Naive thymus-derived CD8-positive, alpha-beta T cell (primary cell): ENCODE data around the gene TMEFF1. TPM values are rescaled to one million over a fixed set of nuclear protein-coding genes. Genes with fewer than 3 reads are reported as not detected.

Experiments used
- ATAC-seq, 2 donors: fragments of 150-1000 bp; cut with Tn5 transposase in 1 of 2; sonication (Bioruptor Pico), chemical (Tn5 transposase) in 1 of 2; 1 replicate in 1 of 2; 2 replicates in 1 of 2; pipeline ENCODE4 v1.10.0; 2021; ENCODE audit warnings: mild to moderate bottlenecking in 2 of 2, moderate library complexity in 2 of 2
- POLR2A ChIA-PET: fragments of 350-600 bp; sonication (Branson Sonifier 250); formaldehyde crosslinking; loops from one replicate; lab custom pipeline; 2021; ENCODE audit warnings: antibody characterized with exemption; lab: Charles Lee
- DNase-seq, 10 donors: peaks; one replicate each; pipeline versions ENCODE4 v3.0.0 to v3.0.0-alpha.2; 2020 to 2022
- H3K27ac Mint-ChIP-seq, 10 donors: one replicate each; pipeline ENCODE4 v1.8.0; 2020 to 2022; ENCODE audit warnings: mild to moderate bottlenecking in 10 of 10, mixed read lengths in 10 of 10, moderate library complexity in 4 of 10, inconsistent platforms in 1 of 10
- H3K27me3 Mint-ChIP-seq, 5 donors: one replicate each; pipeline ENCODE4 v1.8.0; 2021 to 2022; ENCODE audit warnings: mixed read lengths in 5 of 5
- H3K36me3 Mint-ChIP-seq, 3 donors: one replicate each; pipeline ENCODE4 v1.8.0; 2020 to 2022; ENCODE audit warnings: mixed read lengths in 3 of 3, mild to moderate bottlenecking in 2 of 3, inconsistent platforms in 1 of 3
- H3K4me1 Mint-ChIP-seq, 4 donors: one replicate each; pipeline ENCODE4 v1.8.0; 2021 to 2022; ENCODE audit warnings: mixed read lengths in 4 of 4
- H3K4me3 Mint-ChIP-seq, 10 donors: one replicate each; pipeline ENCODE4 v1.8.0; 2020 to 2022; ENCODE audit warnings: mild to moderate bottlenecking in 10 of 10, mixed read lengths in 10 of 10, moderate library complexity in 6 of 10, inconsistent platforms in 1 of 10
- H3K9me3 Mint-ChIP-seq, 9 donors: one replicate each; pipeline ENCODE4 v1.8.0; 2020 to 2022; ENCODE audit warnings: mixed read lengths in 9 of 9, mild to moderate bottlenecking in 3 of 9, inconsistent platforms in 1 of 9, moderate library complexity in 1 of 9
- polyA plus RNA-seq, 3 donors: library from polyadenylated mRNA; unstranded; fragments of 300-500 nt; fragmentation: Illumina TruSeq; gene quantifications; one replicate each; pipeline ENCODE4 v1.2.3, GENCODE V29; 2021
- total RNA-seq, 8 experiments: library from RNA in 2 of 8; stranded (reverse) in 2 of 8; gene quantifications; one replicate each; pipeline ENCODE4 v1.2.3 and lab custom pipeline; 2021 to 2026

Gene TMEFF1, protein sequence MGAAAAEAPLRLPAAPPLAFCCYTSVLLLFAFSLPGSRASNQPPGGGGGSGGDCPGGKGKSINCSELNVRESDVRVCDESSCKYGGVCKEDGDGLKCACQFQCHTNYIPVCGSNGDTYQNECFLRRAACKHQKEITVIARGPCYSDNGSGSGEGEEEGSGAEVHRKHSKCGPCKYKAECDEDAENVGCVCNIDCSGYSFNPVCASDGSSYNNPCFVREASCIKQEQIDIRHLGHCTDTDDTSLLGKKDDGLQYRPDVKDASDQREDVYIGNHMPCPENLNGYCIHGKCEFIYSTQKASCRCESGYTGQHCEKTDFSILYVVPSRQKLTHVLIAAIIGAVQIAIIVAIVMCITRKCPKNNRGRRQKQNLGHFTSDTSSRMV
- total RNA-seq = under 1 TPM in 1 of 2 experiments, not detected in 1; 0.31 TPM
- polyA plus RNA-seq = not detected
- total RNA-seq (lab: John Stamatoyannopoulos, UW) = 0 reads per million in 6 experiments

- Mint-ChIP-seq H3K4me1 (peaks cover 4 to 12% (median 7%) of the 10 kb centered on the region in 4 donors), H3K4me3 (peak within 1 kb of the TSS; percentile 62 to 85 (median 72)), H3K36me3 (no peaks in the 10 kb centered on the region), H3K27me3 (peaks cover 14 to 48% (median 25%) of the 10 kb centered on the region in 5 donors), H3K9me3 (peaks cover 0 to 2% (median 0%) of the 10 kb centered on the region in 9 donors), H3K27ac (no peak within 1 kb of the TSS)
- ATAC-seq (peak; percentile 82 to 84), DNase-seq (peak; percentile 8 to 67 (median 38))
- POLR2A ChIA-PET = no interaction called here
Observed at GRCh38 chr9:100472788-100473275, at the start of gene TMEFF1. TSS of gene TMEFF1 (plus strand) at chr9:100473149. CDS start at chr9:100473545, 396 bp downstream.

- ATAC-seq (no peak), DNase-seq (no peak)
- H3K36me3 Mint-ChIP-seq = peaks cover 0 to 1% (median 0%) of the 10 kb centered on the region in 3 donors
- H3K4me1 Mint-ChIP-seq = peaks cover 23 to 39% (median 34%) of the 10 kb centered on the region in 4 donors
- POLR2A ChIA-PET = interaction anchor here (1.8 kb wide), 3 partner anchors 12 to 73 kb away, joined by 5 to 8 read pairs (median 7); partner anchors contain the start of gene TEX10
- peak overlapping the region in 3 of 10 donors; percentile 91 to 94 (median 94) for H3K27ac Mint-ChIP-seq
- H3K9me3 Mint-ChIP-seq = no peaks in the 10 kb centered on the region
- peaks cover 3 to 9% (median 5%) of the 10 kb centered on the region in 5 donors for H3K27me3 Mint-ChIP-seq
- H3K4me3 Mint-ChIP-seq = peak overlapping the region; percentile 89 to 99 (median 96)
Observed at GRCh38 chr9:100425758-100426157, 47.2 kb upstream of the TMEFF1 start.

GRCh38 chr9:100426189-100426529 lies 46.8 kb upstream of the TMEFF1 start:
- POLR2A ChIA-PET = interaction anchor here (0.7 to 1.8 kb wide), 6 partner anchors 12 to 101 kb away, joined by 3 to 8 read pairs (median 4); partner anchors contain the start of gene TEX10

DNA sequence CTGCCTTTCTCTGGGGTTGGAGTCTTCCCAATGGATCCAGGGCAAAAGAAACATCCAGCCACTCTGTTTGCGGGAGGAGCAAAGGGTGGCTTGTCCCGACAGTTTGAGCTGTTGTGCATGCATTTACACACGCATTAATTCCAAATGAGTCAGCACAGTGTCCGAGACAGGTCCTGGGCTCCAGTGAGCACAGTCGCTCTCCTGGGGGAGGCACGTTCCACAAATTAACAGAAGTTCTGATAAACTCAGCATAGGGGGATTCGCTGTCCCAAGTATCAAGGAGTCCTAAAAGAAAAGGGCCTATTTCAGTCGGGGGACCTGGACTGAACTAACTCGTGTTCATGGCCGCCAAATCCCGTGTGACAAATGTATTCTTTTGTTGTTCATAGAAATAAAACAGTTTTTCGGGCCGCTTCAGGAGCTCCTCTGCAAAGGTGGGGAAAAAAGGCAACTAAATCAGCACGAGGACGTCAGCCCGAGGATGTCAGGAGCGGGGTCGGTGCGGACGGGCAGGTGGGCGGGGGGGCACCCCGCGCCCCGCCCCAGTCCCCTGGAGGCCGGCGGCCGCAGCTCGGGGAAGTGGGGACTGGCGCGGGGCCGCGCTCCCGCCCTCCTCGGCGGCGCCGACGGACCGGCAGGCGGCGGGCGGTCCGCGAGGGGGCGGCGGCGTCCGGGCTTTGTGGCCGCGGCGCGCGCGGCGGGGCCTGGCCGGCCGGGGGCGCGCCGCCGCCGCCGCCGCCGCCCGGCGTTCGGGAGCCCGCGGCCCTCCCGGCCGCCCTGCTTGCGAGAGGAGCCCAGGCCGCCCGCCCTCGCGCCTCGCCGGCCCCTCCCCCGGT lies 46.2 kb upstream of the TMEFF1 start, which contains the start of gene MSANTD3:
MSANTD3 (plus strand) TSS at position 614 of the 836 bp plus-strand sequence. CDS start 14,796 bp downstream, outside the sequence.
- POLR2A ChIA-PET = interaction anchor here (0.7 to 1.8 kb wide), 6 partner anchors 13 to 102 kb away, joined by 3 to 8 read pairs (median 4); partner anchors contain the start of gene TEX10
- DNase-seq (peak; percentile 25 to 67 (median 47)), ATAC-seq (peak; percentile 84 to 85)
- Mint-ChIP-seq H3K27ac (peak within 1 kb of the TSS; percentile 91 to 97 (median 94)), H3K36me3 (peaks cover 0 to 1% (median 0%) of the 10 kb centered on the region in 3 donors), H3K9me3 (no peaks in the 10 kb centered on the region), H3K4me3 (peak within 1 kb of the TSS; percentile 89 to 99 (median 96)), H3K27me3 (peaks cover 2 to 5% (median 4%) of the 10 kb centered on the region in 5 donors), H3K4me1 (peaks cover 25 to 43% (median 36%) of the 10 kb centered on the region in 4 donors)

More at GRCh38 chr9:100426189-100426529, 46.8 kb upstream of the TMEFF1 start:
- DNase-seq (peak in 1 of 10 donors; percentile 5), ATAC-seq (no peak)
- Mint-ChIP-seq H3K4me1 (peaks cover 23 to 39% (median 34%) of the 10 kb centered on the region in 4 donors), H3K4me3 (peak overlapping the region; percentile 89 to 99 (median 96)), H3K27me3 (peaks cover 3 to 9% (median 5%) of the 10 kb centered on the region in 5 donors), H3K36me3 (peaks cover 0 to 1% (median 0%) of the 10 kb centered on the region in 3 donors), H3K27ac (peak overlapping the region; percentile 91 to 97 (median 94)), H3K9me3 (no peaks in the 10 kb centered on the region)

- H3K27ac Mint-ChIP-seq = peak overlapping the region in 9 of 10 donors; percentile 14 to 93 (median 74)
- no peaks in the 10 kb centered on the region for H3K9me3 Mint-ChIP-seq
- POLR2A ChIA-PET = interaction anchor here (0.5 to 1.8 kb wide), 7 partner anchors 13 to 103 kb away, joined by 3 to 8 read pairs (median 5); partner anchors contain the start of gene TEX10
- peak overlapping the region; percentile 64 to 86 (median 76) for H3K4me3 Mint-ChIP-seq
- peaks cover 25 to 47% (median 37%) of the 10 kb centered on the region in 4 donors for H3K4me1 Mint-ChIP-seq
- ATAC-seq (peak; percentile 55 to 68), DNase-seq (peak in 6 of 10 donors; percentile 1 to 57 (median 28))
- peaks cover 0 to 1% (median 0%) of the 10 kb centered on the region in 3 donors for H3K36me3 Mint-ChIP-seq
- peaks cover 0 to 4% (median 0%) of the 10 kb centered on the region in 5 donors for H3K27me3 Mint-ChIP-seq
Observed at GRCh38 chr9:100427366-100428263, 45.3 kb upstream of the TMEFF1 start.

DNA sequence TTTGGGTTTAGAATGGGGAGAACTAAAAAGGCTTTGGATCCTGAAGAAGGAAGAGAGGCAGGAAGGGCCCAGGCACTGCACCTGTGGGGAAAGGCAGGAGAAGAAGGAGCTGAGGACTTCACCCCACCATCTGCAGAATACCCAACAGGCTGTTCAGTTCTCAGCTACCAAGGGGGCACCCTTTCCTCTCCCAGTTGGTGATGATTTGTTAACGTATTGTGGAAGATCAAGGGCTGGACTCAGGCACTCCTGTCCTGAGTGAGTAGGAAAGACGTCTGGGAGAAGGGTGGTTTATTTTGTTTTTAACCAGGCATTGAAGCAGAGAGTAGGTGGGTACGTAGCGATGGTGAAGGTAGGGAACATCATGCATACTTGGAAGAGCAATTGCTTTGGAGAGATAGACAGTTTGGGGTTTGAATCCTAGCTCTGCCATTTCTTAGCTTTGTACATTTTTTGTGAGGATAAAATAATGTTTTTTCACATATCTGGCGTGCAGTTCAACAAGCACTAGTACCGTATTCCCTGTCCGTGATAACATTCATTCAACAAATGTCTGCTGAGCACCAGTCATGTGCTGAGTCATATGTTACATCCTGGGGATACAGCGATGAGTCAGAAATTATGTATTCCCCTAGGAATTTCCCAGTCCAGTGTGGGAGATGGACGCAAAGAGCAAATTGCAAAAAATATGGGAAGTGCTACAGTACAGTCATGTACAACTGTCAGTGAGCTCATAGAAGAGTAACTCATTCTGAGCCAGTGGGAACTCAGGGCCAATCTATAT lies 43.9 kb upstream of the TMEFF1 start:
- peaks cover 0 to 1% (median 0%) of the 10 kb centered on the region in 3 donors for H3K36me3 Mint-ChIP-seq
- H3K4me1 Mint-ChIP-seq = peaks cover 29 to 48% (median 39%) of the 10 kb centered on the region in 4 donors
- peak overlapping the region in 8 of 10 donors; percentile 2 to 80 (median 16) for H3K4me3 Mint-ChIP-seq
- peak overlapping the region in 5 of 10 donors; percentile 6 to 69 (median 24) for H3K27ac Mint-ChIP-seq
- POLR2A ChIA-PET = no interaction called here
- no peak for DNase-seq
- no peak for ATAC-seq
- H3K9me3 Mint-ChIP-seq = no peaks in the 10 kb centered on the region
- H3K27me3 Mint-ChIP-seq = no peaks in the 10 kb centered on the region

DNA sequence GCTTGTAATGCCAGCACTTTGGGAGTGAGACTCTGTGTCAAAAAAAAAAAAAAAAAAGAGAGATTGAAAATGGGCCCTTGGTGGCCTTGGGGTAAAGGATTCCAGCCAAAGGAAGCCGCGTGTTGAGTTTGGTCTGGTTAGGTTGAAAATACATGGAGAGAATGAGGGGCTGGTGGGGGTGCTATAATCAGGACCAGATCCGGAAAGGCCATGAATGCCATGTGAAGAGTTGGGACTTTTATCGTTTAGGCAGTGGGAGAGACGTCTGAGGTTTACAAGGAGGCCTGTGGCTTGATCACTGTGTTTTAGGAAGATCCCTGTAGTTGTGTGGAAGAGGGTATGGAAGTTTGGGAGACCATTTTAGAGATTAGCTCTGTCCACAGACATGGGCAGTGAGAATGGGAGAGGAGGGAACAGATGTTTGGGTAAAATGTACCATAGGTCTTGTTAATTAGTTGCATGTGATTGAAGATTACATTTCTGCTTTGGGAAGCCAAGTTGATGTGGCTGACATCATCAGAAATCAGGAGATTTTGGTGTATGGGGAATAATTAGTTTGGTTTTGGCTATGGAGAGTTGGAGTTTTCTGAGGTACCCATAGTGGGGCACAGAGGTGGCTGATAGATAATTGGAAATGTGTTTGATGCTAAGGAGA lies 42.5 kb upstream of the TMEFF1 start:
- ATAC-seq = no peak
- Mint-ChIP-seq H3K9me3 (no peaks in the 10 kb centered on the region), H3K36me3 (peaks cover 0 to 4% (median 0%) of the 10 kb centered on the region in 3 donors), H3K4me1 (peaks cover 30 to 51% (median 40%) of the 10 kb centered on the region in 4 donors), H3K4me3 (no peak overlapping the region), H3K27me3 (no peaks in the 10 kb centered on the region), H3K27ac (peak overlapping the region in 2 of 10 donors; percentile 10 to 31)
- POLR2A ChIA-PET = interaction anchor here (0.6 kb wide), 1 partner anchor 1139 kb away, joined by 5 read pairs; no protein-coding TSS in a partner anchor
- DNase-seq = no peak

DNA sequence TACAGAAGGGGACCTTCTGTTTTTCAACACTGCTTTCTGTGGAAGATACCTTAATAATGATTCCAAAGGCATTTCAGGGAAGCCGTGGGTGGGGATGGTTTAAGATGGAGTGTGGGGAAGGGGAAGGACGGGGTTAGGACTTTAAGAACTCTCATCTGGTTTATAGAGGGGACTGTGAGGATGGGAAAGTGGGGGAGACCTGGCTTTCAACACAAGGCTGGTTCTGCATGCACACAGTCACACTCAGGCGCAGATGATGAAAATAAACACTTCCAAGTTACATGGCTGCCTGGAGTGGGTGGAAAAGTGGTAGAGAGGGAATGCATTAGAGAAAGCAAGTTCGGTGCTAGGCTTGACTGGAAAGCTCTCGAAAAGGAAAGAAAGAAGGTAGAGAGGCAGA lies 41.1 kb upstream of the TMEFF1 start:
- peak overlapping the region in 2 of 10 donors; percentile 19 to 68 for H3K27ac Mint-ChIP-seq
- no peak for ATAC-seq
- H3K4me1 Mint-ChIP-seq = peaks cover 22 to 41% (median 34%) of the 10 kb centered on the region in 4 donors
- peaks cover 0 to 3% (median 0%) of the 10 kb centered on the region in 3 donors for H3K36me3 Mint-ChIP-seq
- POLR2A ChIA-PET = no interaction called here
- H3K27me3 Mint-ChIP-seq = no peaks in the 10 kb centered on the region
- DNase-seq = no peak
- no peaks in the 10 kb centered on the region for H3K9me3 Mint-ChIP-seq
- no peak overlapping the region for H3K4me3 Mint-ChIP-seq

DNA sequence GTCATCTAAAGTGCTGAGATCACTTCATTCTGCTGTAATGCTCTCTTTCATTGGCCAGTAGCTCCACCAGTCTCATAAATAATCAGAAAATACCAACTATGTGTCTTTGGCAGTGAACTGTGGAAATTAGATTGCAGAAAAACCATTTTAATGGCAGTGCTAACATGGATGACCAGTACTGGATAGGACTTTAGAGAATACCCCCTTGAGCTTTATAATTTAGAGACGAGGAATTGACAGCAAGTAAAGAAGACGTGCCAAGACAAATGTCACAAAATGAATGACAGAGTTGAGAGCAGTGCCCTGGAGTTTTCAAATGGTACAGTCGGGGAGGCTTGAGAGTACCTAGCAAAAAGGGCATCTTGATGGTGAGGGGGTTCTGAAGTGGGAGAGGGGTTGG lies 40.2 kb upstream of the TMEFF1 start:
- ATAC-seq = no peak
- Mint-ChIP-seq H3K27me3 (no peaks in the 10 kb centered on the region), H3K27ac (no peak overlapping the region), H3K36me3 (peaks cover 0 to 3% (median 0%) of the 10 kb centered on the region in 3 donors), H3K4me1 (peaks cover 20 to 40% (median 33%) of the 10 kb centered on the region in 4 donors), H3K4me3 (no peak overlapping the region), H3K9me3 (no peaks in the 10 kb centered on the region)
- POLR2A ChIA-PET = no interaction called here
- DNase-seq = no peak

DNA sequence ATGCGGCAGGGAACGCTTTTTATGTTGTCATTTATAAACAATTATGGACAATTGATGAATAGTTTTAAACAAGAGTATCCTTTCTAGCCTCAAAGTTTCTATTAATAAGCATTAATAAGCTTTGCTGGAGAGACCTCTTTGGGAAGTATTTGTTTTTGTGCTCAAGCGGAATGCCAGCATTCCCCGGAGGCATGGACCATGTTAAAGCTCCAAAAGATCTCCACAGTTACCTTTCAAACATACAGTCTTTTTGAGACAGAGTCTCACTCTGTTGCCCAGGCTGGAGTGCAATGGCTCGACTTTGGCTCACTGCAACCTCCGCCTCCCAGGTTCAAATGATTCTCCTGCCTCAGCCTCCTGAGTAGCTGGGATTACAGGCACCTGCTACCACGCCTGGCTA lies 36.4 kb upstream of the TMEFF1 start:
- Mint-ChIP-seq H3K27me3 (no peaks in the 10 kb centered on the region), H3K4me1 (peaks cover 0 to 19% (median 12%) of the 10 kb centered on the region in 4 donors), H3K27ac (peak overlapping the region in 1 of 10 donors; percentile 36), H3K36me3 (peaks cover 0 to 6% (median under 1%) of the 10 kb centered on the region in 3 donors), H3K9me3 (no peaks in the 10 kb centered on the region), H3K4me3 (no peak overlapping the region)
- POLR2A ChIA-PET = no interaction called here
- DNase-seq (no peak), ATAC-seq (no peak)
